Activated T-cell treated with anti-CD3 and anti-CD28 coated beads, Interleukin-2, amount 50 U/mL, for 72 hours (primary cell): ENCODE results near the gene ATOH8. TPM values are rescaled to one million over a fixed set of nuclear protein-coding genes. Genes with fewer than 3 reads are reported as not detected.

Experiments
- ATAC-seq, 2 donors: fragments of 150-1000 bp; cut with Tn5 transposase; replicated peaks in 1 of 2; 2 replicates each; pipeline ENCODE4 v1.10.0; 2021; ENCODE audit warnings: moderate library complexity in 2 of 2, mild to moderate bottlenecking in 1 of 2
- DNase-seq, 2 donors: peaks; one replicate each; pipeline ENCODE4 v3.0.0; 2021 to 2022; ENCODE audit warnings: mixed read lengths in 1 of 2
- H3K27ac Mint-ChIP-seq: one replicate; pipeline ENCODE4 v1.8.0; 2022; ENCODE audit warnings: mild to moderate bottlenecking, moderate library complexity, mixed read lengths
- H3K27me3 Mint-ChIP-seq: one replicate; pipeline ENCODE4 v1.8.0; 2022; ENCODE audit warnings: low read depth, mixed read lengths
- H3K36me3 Mint-ChIP-seq, 2 donors: one replicate each; pipeline ENCODE4 v1.8.0; 2022; ENCODE audit warnings: mixed read lengths in 2 of 2, mild to moderate bottlenecking in 1 of 2; ENCODE audit not compliant: insufficient read depth in 2 of 2
- H3K4me1 Mint-ChIP-seq: one replicate; pipeline ENCODE4 v1.8.0; 2022; ENCODE audit warnings: low read depth, mixed read lengths
- H3K4me3 Mint-ChIP-seq, 2 donors: one replicate each; pipeline ENCODE4 v1.8.0; 2022; ENCODE audit warnings: mild to moderate bottlenecking in 2 of 2, mixed read lengths in 2 of 2, moderate library complexity in 2 of 2
- H3K9me3 Mint-ChIP-seq, 2 donors: one replicate each; pipeline ENCODE4 v1.8.0; 2022; ENCODE audit warnings: mixed read lengths in 2 of 2
- total RNA-seq, 2 donors: library from RNA; stranded (reverse); gene quantifications; one replicate each; pipeline ENCODE4 v1.2.3, GENCODE V29; 2022

Gene ATOH8
- total RNA-seq, 2 donors from 2014 or later: not detected

GRCh38 chr2:85757860-85758259, 4.1 kb downstream of the ATOH8 start:
- Mint-ChIP-seq H3K27ac (no peak overlapping the region), H3K4me3 (no peak overlapping the region), H3K4me1 (peaks cover 13% of the 10 kb centered on the region), H3K9me3 (no peaks in the 10 kb centered on the region), H3K27me3 (peaks cover 50% of the 10 kb centered on the region), H3K36me3 (no peaks in the 10 kb centered on the region)
- ATAC-seq: no peak
- DNase-seq: no peak

- H3K27ac Mint-ChIP-seq: no peak overlapping the region
- peaks cover 49% of the 10 kb centered on the region for H3K27me3 Mint-ChIP-seq
- no peaks in the 10 kb centered on the region for H3K9me3 Mint-ChIP-seq
- H3K4me3 Mint-ChIP-seq: no peak overlapping the region
- no peak for ATAC-seq
- peaks cover 13% of the 10 kb centered on the region for H3K4me1 Mint-ChIP-seq
- no peaks in the 10 kb centered on the region for H3K36me3 Mint-ChIP-seq
- DNase-seq: no peak
Observed at GRCh38 chr2:85758361-85759256, 4.8 kb downstream of the ATOH8 start.

DNA sequence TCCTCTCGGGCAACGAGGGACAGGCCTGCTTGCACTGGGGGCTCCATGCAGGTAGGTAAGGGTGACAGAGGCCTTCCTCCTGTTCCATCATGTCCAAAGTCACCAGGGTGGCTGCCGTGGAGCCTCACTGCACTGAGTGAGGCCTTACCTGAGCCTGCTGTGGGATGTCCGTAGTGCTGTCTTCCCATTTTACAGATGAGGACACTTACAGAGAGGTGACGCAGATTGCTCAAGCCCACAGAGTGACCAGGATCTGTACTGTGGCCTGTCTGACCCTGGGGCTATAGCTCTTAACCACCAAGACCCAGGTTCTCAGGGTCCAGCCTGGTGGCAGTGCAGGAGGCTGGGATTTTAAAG, 5.4 kb downstream of the ATOH8 start:
- Mint-ChIP-seq H3K4me3 (no peak overlapping the region), H3K27ac (no peak overlapping the region), H3K27me3 (peaks cover 54% of the 10 kb centered on the region), H3K4me1 (peaks cover 13% of the 10 kb centered on the region), H3K9me3 (no peaks in the 10 kb centered on the region), H3K36me3 (no peaks in the 10 kb centered on the region)
- no peak for DNase-seq
- ATAC-seq: no peak

- Mint-ChIP-seq H3K27me3 (peaks cover 56% of the 10 kb centered on the region), H3K27ac (no peak overlapping the region), H3K4me1 (peaks cover 4% of the 10 kb centered on the region), H3K4me3 (no peak overlapping the region), H3K9me3 (no peaks in the 10 kb centered on the region), H3K36me3 (no peaks in the 10 kb centered on the region)
- DNase-seq (no peak), ATAC-seq (no peak)
Observed at GRCh38 chr2:85760371-85760770, 6.6 kb downstream of the ATOH8 start.

DNA sequence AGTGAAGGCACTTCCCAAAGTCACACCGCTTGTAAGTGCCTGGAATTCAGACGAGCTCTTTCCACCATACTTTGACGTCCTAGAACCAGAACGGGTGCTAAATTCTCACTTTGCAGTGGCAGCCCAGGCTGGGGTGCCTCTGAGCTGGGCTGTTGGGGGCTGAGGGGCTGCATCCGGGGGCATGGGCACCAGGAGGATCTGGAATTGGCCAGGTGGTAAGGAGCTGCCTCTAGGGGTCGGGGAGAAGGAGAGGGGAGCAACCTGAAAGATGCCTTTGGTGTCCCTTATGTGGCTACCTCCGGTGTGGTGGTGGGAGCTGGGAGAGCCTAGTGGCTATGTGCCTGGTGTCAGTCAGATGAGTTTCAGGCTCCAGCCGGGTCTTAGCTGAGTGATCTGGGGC, 7.1 kb downstream of the ATOH8 start:
- Mint-ChIP-seq H3K27me3 (peaks cover 56% of the 10 kb centered on the region), H3K9me3 (no peaks in the 10 kb centered on the region), H3K4me1 (no peaks in the 10 kb centered on the region), H3K4me3 (no peak overlapping the region), H3K36me3 (no peaks in the 10 kb centered on the region), H3K27ac (no peak overlapping the region)
- DNase-seq (no peak), ATAC-seq (no peak)

DNA sequence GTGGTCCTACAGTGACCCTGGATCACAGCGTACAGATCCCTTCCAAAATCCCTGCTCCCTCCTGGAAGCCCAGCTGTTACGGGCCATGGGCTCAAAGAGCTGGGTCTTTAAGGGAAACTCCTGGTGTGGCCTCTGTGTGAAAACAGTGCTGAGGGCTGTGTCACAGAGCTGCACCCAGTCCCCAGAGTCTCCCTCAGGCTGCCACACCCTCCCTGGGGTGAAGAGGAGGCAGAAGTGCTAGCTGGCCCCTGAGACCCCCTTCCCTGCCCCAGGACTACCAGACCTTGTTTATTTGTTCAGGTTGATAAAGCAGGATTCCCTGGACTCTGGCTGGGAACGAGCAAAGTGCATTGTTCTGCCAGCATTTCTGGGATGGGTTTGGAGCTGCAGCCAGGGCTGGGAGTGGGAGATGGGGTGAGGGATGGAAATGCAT, 7.7 kb downstream of the ATOH8 start:
- DNase-seq (no peak), ATAC-seq (no peak)
- no peaks in the 10 kb centered on the region for H3K9me3 Mint-ChIP-seq
- H3K4me1 Mint-ChIP-seq: no peaks in the 10 kb centered on the region
- H3K27me3 Mint-ChIP-seq: peaks cover 58% of the 10 kb centered on the region
- no peaks in the 10 kb centered on the region for H3K36me3 Mint-ChIP-seq
- H3K27ac Mint-ChIP-seq: no peak overlapping the region
- no peak overlapping the region for H3K4me3 Mint-ChIP-seq

DNA sequence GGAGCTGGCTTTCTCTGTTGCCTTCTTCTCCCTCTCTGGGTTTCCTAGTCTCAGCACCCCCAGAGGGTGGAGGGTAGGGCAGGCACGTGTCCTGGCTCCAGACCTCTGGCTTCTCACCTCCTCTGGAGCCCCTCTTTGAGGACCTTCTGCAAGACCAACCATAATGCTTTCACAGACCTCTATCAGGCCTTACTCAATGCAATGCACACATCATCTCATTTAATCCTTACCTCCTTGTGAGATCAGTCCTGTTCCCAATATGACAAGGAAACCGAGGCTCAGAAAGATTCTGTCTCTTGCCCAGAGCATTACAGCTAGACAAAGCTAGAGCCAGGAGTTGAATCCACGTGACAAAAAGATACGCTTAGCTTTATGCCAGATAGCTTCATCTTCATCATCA, 8.2 kb downstream of the ATOH8 start:
- H3K4me1 Mint-ChIP-seq: no peaks in the 10 kb centered on the region
- no peak for ATAC-seq
- DNase-seq: no peak
- H3K27ac Mint-ChIP-seq: no peak overlapping the region
- H3K4me3 Mint-ChIP-seq: no peak overlapping the region
- H3K9me3 Mint-ChIP-seq: no peaks in the 10 kb centered on the region
- peaks cover 58% of the 10 kb centered on the region for H3K27me3 Mint-ChIP-seq
- no peaks in the 10 kb centered on the region for H3K36me3 Mint-ChIP-seq

- H3K27ac Mint-ChIP-seq: no peak overlapping the region
- ATAC-seq (no peak), DNase-seq (no peak)
- no peaks in the 10 kb centered on the region for H3K4me1 Mint-ChIP-seq
- no peaks in the 10 kb centered on the region for H3K36me3 Mint-ChIP-seq
- peaks cover 53% of the 10 kb centered on the region for H3K27me3 Mint-ChIP-seq
- no peak overlapping the region for H3K4me3 Mint-ChIP-seq
- no peaks in the 10 kb centered on the region for H3K9me3 Mint-ChIP-seq
Observed at GRCh38 chr2:85763132-85763531, 9.3 kb downstream of the ATOH8 start.

DNA sequence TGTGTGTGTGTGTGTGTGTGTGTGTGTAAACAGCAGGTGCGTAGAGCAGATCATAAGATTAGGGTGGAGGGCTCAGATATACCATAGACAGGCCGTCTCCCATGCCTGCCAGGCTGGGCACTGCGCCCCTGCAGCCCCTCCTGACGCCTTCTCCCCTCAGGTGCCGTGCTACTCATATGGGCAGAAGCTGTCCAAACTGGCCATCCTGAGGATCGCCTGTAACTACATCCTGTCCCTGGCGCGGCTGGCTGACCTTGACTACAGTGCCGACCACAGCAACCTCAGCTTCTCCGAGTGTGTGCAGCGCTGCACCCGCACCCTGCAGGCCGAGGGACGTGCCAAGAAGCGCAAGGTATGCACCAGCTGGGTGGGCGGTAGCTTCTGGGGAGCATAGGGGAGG, 10.0 kb downstream of the ATOH8 start:
- Mint-ChIP-seq H3K9me3 (no peaks in the 10 kb centered on the region), H3K27ac (no peak overlapping the region), H3K36me3 (no peaks in the 10 kb centered on the region), H3K27me3 (peaks cover 53% of the 10 kb centered on the region), H3K4me1 (no peaks in the 10 kb centered on the region), H3K4me3 (no peak overlapping the region)
- ATAC-seq: no peak
- DNase-seq: no peak

- Mint-ChIP-seq H3K36me3 (no peaks in the 10 kb centered on the region), H3K27me3 (peaks cover 47% of the 10 kb centered on the region), H3K9me3 (no peaks in the 10 kb centered on the region), H3K4me1 (no peaks in the 10 kb centered on the region), H3K4me3 (no peak overlapping the region), H3K27ac (no peak overlapping the region)
- no peak for ATAC-seq
- no peak for DNase-seq
Observed at GRCh38 chr2:85765081-85765731, 11.4 kb downstream of the ATOH8 start.

DNA sequence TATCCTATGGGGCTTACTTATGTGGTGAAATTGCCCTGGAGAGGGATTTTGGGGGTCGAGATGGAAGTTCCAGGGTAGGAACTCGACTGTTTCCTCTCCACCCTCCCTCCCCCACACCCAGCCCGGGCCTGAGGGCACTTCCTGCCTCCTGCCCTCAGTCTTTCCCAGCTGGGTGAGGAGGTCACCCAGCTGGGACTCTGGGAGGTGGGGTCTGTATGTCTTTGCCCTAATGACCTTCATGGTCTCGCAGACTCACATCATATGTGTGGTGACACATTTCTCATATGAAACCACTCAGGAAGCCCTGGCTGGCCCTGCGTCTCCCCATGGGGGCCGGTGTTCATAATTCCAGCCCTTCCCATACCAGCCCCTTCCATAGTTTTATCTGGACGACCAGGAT, 12.4 kb downstream of the ATOH8 start:
- no peak overlapping the region for H3K27ac Mint-ChIP-seq
- peaks cover 47% of the 10 kb centered on the region for H3K27me3 Mint-ChIP-seq
- no peaks in the 10 kb centered on the region for H3K36me3 Mint-ChIP-seq

GRCh38 chr2:85767803-85768665, 14.2 kb downstream of the ATOH8 start:
- Mint-ChIP-seq H3K36me3 (no peaks in the 10 kb centered on the region), H3K4me3 (no peak overlapping the region), H3K27ac (no peak overlapping the region), H3K27me3 (peaks cover 54% of the 10 kb centered on the region), H3K9me3 (no peaks in the 10 kb centered on the region), H3K4me1 (no peaks in the 10 kb centered on the region)
- DNase-seq (no peak), ATAC-seq (no peak)

More for the DNA sequence above, 12.4 kb downstream of the ATOH8 start:
- Mint-ChIP-seq H3K4me1 (no peaks in the 10 kb centered on the region), H3K9me3 (no peaks in the 10 kb centered on the region), H3K4me3 (no peak overlapping the region)
- no peak for ATAC-seq
- DNase-seq: no peak

- Mint-ChIP-seq H3K27ac (no peak overlapping the region), H3K4me3 (no peak overlapping the region), H3K36me3 (no peaks in the 10 kb centered on the region), H3K4me1 (no peaks in the 10 kb centered on the region), H3K27me3 (peaks cover 51% of the 10 kb centered on the region), H3K9me3 (no peaks in the 10 kb centered on the region)
- no peak for DNase-seq
- no peak for ATAC-seq
Observed at GRCh38 chr2:85768713-85769112, 14.9 kb downstream of the ATOH8 start.
